ENCODE measurements around the gene ELL2. TPM values are rescaled to one million over a fixed set of nuclear protein-coding genes. Genes with fewer than 3 reads are reported as not detected.

The ELL2 gene
- total and polyA plus RNA-seq, 2 of the 13 experiments (the other 11 are each of a cell fraction or from before 2014, with no cell fraction given), result 78.9 to 97.1 TPM

DNA sequence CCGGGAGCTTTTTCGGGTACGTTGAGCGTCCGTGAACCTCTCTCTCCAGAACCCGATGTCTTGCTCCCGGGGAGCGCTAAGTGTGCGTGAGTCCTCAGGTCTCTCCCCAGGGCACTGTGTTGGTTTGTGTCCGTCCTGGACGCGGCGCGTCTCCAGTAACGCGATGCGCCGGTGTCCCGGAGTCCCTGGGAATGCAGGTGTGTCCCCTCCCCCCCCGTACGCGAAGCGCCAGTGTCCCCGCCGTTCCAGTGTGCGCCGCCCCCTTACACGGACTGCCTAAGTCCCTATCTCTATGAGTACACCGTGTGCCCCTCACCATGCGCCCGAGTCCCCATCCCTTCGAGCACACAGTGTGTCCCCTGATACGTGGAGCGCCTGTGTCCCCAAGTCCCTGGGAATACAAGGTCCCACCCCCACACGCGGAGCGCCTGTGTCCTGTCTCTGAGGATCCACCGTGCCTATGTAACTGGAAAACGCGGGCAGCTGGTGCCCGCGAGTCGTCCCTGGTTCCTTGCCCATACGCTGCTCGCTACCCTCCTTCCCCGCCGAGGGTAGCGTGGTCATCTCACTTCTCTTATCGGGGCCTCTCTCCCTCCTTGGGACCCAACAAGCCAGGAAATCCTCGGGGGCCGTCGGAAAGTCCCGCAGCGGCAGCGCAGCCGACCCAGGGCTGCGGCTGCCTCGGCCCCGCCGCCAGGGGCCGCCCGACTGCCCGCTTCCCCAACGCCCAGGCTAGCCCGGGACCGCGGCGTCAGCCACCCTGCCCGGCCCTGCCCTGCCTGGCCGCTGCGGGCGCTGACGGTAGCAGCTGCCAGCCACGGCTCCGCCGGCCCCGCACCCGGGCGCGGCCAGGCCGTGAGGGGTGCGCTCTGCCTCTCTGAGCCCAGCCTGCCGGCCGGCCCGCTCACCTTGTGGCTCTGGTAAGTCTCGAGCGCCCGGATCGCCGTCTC is 709 bp downstream of the ELL2 start (continued):
- TF ChIP-seq, protein P1, sequence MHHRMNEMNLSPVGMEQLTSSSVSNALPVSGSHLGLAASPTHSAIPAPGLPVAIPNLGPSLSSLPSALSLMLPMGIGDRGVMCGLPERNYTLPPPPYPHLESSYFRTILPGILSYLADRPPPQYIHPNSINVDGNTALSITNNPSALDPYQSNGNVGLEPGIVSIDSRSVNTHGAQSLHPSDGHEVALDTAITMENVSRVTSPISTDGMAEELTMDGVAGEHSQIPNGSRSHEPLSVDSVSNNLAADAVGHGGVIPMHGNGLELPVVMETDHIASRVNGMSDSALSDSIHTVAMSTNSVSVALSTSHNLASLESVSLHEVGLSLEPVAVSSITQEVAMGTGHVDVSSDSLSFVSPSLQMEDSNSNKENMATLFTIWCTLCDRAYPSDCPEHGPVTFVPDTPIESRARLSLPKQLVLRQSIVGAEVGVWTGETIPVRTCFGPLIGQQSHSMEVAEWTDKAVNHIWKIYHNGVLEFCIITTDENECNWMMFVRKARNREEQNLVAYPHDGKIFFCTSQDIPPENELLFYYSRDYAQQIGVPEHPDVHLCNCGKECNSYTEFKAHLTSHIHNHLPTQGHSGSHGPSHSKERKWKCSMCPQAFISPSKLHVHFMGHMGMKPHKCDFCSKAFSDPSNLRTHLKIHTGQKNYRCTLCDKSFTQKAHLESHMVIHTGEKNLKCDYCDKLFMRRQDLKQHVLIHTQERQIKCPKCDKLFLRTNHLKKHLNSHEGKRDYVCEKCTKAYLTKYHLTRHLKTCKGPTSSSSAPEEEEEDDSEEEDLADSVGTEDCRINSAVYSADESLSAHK (CRISPR knock-in tag; IDR thresholded peaks at IDR 0.05; ENCODE audit: borderline replicate concordance), result no peak
- no peak for TF ChIP-seq RFX1 (IDR thresholded peaks at IDR 0.05)
- peak; percentile 5; the same call in 1 of the 2 replicates for TF ChIP-seq ZNF3 (CRISPR knock-in tag; IDR thresholded peaks at IDR 0.05)
- TF ChIP-seq TEAD2 (CRISPR knock-in tag; IDR thresholded peaks at IDR 0.05), result no peak
- TF ChIP-seq DR1 (CRISPR knock-in tag; IDR thresholded peaks at IDR 0.05), result no peak
- TF ChIP-seq, protein P2, sequence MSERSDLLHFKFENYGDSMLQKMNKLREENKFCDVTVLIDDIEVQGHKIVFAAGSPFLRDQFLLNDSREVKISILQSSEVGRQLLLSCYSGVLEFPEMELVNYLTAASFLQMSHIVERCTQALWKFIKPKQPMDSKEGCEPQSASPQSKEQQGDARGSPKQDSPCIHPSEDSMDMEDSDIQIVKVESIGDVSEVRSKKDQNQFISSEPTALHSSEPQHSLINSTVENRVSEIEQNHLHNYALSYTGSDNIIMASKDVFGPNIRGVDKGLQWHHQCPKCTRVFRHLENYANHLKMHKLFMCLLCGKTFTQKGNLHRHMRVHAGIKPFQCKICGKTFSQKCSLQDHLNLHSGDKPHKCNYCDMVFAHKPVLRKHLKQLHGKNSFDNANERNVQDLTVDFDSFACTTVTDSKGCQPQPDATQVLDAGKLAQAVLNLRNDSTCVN (CRISPR knock-in tag; IDR thresholded peaks at IDR 0.05; ENCODE audit: borderline replicate concordance), result no peak
- TF ChIP-seq SNAPC2 (CRISPR knock-in tag; IDR thresholded peaks at IDR 0.05), result no peak
- no peak for TF ChIP-seq FOXJ3 (CRISPR knock-in tag; IDR thresholded peaks at IDR 0.05; ENCODE audit: borderline replicate concordance)
- TF ChIP-seq ARNT (IDR thresholded peaks at IDR 0.05), result no peak
- no peak for TF ChIP-seq ZNF256 (CRISPR knock-in tag; conservative IDR thresholded peaks at IDR 0.05)
- no peak for TF ChIP-seq FOXA3 (CRISPR knock-in tag; IDR thresholded peaks at IDR 0.05)
- TF ChIP-seq, protein P3, sequence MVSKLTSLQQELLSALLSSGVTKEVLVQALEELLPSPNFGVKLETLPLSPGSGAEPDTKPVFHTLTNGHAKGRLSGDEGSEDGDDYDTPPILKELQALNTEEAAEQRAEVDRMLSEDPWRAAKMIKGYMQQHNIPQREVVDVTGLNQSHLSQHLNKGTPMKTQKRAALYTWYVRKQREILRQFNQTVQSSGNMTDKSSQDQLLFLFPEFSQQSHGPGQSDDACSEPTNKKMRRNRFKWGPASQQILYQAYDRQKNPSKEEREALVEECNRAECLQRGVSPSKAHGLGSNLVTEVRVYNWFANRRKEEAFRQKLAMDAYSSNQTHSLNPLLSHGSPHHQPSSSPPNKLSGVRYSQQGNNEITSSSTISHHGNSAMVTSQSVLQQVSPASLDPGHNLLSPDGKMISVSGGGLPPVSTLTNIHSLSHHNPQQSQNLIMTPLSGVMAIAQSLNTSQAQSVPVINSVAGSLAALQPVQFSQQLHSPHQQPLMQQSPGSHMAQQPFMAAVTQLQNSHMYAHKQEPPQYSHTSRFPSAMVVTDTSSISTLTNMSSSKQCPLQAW (CRISPR knock-in tag; IDR thresholded peaks at IDR 0.05), result no peak
- no peak for TF ChIP-seq ZNF235 (CRISPR knock-in tag; IDR thresholded peaks at IDR 0.05; ENCODE audit: borderline replicate concordance)
- TF ChIP-seq MYC (CRISPR knock-in tag; IDR thresholded peaks at IDR 0.05; ENCODE audit: borderline replicate concordance), result no peak
- 0 out of 2 replicates have a peak, but pooled peaks have one; percentile 4 for TF ChIP-seq JUN (CRISPR knock-in tag; IDR thresholded peaks at IDR 0.05)
- TF ChIP-seq, protein P4, sequence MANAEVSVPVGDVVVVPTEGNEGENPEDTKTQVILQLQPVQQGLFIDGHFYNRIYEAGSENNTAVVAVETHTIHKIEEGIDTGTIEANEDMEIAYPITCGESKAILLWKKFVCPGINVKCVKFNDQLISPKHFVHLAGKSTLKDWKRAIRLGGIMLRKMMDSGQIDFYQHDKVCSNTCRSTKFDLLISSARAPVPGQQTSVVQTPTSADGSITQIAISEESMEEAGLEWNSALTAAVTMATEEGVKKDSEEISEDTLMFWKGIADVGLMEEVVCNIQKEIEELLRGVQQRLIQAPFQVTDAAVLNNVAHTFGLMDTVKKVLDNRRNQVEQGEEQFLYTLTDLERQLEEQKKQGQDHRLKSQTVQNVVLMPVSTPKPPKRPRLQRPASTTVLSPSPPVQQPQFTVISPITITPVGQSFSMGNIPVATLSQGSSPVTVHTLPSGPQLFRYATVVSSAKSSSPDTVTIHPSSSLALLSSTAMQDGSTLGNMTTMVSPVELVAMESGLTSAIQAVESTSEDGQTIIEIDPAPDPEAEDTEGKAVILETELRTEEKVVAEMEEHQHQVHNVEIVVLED (CRISPR knock-in tag; IDR thresholded peaks at IDR 0.05; ENCODE audit: borderline replicate concordance), result no peak
- no peak for TF ChIP-seq ZNF543 (CRISPR knock-in tag; IDR thresholded peaks at IDR 0.05)
- TF ChIP-seq PHF20 (CRISPR knock-in tag; IDR thresholded peaks at IDR 0.05), result 0 out of 2 replicates have a peak, but pooled peaks have one; percentile 15
- TF ChIP-seq RARG (CRISPR knock-in tag; IDR thresholded peaks at IDR 0.05; ENCODE audit: low read depth), result no peak
- no peak for TF ChIP-seq TBX3 (IDR thresholded peaks at IDR 0.05; ENCODE audit: borderline replicate concordance)
- peak; percentile 13 for TF ChIP-seq ATF7-NPFF (CRISPR knock-in tag; IDR thresholded peaks at IDR 0.05; ENCODE audit: low read depth)
- no peak for TF ChIP-seq SRSF4 (IDR thresholded peaks at IDR 0.05; ENCODE audit: low read depth, low read length, poor library complexity, severe bottlenecking)
- no peak for TF ChIP-seq SMAD9 (CRISPR knock-in tag; IDR thresholded peaks at IDR 0.05)

Measured in HepG2 (cell line).